Inflammatory macrophage treated with lipopolysaccharide for 1 hour (primary cell): ENCODE measurements around the gene GDPGP1.
"Not testable (repeated sequence)": the region's sequence is repeated elsewhere in the genome, so short reads cannot be mapped to it uniquely, and the experiment has no call there.

Experiments
- DNase-seq, 2 donors: peaks; one replicate each; pipeline ENCODE4 v3.0.0-alpha.2; 2020 to 2022

GDPGP1 gene, protein sequence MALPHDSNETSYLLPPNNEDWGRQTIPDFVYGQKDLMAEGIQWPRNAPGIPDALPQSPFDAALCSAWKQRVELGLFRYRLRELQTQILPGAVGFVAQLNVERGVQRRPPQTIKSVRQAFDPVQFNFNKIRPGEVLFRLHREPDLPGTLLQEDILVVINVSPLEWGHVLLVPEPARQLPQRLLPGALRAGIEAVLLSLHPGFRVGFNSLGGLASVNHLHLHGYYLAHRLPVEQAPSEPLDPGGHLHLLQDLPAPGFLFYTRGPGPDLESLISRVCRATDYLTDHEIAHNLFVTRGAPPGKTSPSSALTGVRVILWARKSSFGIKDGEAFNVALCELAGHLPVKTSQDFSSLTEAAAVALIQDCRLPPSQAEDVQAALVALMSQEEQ

GRCh38 chr15:90234096-90234988 is at the start of gene GDPGP1:
TSS of gene GDPGP1 (plus strand) at chr15:90234209. CDS start at chr15:90240909, 6,700 bp downstream.
- peak in 1 of 2 donors; percentile 38 for DNase-seq

DNA sequence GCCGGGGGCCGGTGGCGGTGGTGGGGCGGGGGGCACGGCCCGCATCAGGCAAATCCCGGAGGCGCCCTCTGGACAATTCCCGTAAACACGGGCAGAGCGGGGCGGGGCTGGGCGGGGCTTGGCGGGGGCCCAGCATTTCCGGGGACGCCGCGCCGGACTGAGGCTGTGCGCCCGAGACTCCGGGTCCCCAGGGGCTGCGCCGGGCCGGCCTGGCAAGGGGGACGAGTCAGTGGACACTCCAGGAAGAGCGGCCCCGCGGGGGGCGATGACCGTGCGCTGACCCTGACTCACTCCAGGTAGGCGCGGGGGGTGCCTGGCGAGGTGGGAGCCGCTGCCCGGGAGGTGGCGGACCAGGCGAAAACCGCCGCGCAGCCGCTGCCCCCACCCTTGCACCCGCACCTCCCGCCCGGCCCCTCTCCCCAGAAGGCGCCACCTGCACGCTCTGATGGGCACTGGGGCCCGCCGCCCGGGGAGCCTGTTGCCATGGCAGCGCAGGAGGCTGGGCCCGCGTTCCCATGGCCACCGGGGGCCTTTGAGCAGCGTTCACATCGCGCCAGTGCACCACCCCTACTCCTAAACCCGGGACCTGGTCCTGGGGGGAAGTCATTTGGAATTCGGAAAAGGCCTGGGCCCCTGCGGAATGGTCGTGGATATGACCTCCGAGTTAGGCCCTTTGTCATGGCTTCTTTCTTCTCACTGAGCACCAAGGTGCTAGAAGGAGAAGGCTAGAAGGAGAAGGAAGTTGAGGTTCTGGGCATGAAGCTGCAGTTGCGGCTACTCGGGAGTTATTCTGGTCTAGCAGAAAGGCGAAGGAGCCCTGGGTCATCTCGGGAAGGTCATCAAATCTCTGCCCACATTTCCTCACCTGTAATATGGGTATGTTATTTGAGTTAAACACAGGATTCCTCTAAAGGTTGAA is 49.0 kb upstream of the GDPGP1 start:
- peak in 1 of 2 donors; percentile 12 for DNase-seq

DNA sequence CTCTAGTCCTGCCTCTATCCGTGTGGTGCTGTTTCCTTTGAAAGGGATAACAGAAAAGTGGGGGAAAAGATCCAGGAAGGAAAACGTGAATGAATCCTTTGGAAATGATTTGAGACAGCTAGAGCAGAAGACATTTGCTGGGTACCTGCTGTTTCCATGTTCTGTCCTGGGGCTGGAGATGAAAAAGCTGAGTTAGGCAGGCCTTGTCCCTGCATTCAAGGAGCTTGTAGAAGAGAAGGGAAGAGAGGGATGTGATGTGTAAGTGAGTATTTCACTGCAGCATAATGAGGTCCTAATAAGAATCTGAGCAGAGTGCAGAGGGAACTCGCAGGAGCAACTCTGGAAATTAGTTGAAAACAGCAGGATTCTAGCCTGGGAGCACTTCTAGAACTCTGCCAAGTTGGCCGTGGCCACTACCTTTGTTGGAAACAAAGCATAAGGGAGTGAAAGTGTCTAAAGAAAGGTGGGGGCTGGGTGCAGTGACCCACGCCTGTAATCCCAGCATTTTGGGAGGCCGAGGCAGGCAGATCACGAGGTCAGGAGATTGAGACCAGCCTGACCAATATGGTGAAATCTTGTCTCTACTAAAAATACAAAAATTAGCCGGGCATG is 46.6 kb upstream of the GDPGP1 start:
- no peak for DNase-seq

GRCh38 chr15:90188065-90188464 is 45.9 kb upstream of the GDPGP1 start:
- not testable (repeated sequence) for DNase-seq

DNA sequence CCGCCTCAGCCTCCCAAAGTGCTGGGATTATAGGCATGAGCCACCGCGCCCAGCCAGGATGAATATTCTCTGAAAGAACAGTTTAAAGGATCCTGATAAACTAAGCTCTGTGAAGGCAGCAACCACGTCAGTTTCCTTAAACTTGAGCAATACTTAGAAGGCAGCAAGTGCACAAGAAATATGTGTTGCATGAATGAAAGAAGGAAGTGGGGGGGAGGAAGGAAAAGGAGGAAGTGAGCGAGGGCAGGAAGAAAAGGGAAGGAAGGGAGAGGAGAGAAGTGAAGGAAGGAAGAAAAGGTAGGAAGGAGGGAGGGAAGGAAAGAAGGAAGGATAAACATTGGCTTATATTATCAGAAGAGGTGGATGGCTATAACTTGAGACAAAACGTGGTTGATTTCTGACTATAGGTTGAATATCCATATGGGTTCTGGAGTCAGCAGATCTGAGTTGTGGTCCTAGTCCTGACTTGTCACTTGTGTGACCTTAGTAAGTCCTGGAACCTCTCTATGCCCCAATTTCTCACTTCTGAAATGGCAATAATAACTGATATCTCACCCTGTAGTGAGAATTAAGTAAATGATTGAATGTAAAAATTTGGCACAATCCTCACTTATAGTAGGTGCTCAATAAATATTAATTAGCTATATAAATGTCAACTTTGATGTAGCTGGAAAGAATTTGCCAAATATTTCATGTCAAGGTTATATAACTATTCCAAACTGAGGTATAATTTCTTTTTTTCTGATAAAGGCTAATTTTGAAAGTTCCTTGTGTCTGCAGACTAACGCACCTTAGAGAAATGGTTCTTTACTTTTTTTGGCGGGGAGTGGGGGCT is 44.9 kb upstream of the GDPGP1 start:
- DNase-seq: peak; percentile 73 to 77

DNA sequence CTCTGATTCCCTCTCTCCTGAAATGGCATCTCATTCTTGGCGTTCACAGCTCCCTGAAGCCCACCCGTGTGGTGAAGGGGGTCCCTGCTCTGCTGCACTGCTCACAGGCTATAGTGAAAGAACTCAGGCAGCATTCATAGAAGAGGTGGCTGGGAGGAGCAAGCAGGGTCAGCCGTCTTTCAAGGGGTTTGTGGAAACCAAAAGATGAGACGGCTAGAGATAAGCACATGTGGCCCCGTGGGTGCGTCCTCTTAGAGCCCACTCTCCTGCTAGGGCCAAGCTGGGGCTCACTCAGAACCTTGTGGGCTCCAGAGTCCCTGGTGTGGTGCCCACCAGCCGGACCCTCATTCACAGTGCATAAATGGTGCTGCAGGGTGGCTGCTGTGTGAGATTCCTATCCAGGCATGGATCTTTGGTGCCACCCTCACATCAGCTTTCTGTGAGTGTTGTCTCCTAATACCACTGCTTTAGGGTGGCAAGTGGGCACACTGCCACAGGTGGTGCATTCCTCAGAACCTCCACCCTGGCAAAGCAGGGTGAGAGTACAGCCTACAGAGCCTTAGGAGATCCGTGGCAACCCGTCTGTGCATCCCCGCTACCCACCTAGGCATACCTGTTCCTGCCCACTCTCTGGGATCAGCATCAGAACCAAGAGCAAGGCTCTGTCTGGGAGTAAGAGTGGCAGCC is 44.1 kb upstream of the GDPGP1 start:
- no peak for DNase-seq

DNA sequence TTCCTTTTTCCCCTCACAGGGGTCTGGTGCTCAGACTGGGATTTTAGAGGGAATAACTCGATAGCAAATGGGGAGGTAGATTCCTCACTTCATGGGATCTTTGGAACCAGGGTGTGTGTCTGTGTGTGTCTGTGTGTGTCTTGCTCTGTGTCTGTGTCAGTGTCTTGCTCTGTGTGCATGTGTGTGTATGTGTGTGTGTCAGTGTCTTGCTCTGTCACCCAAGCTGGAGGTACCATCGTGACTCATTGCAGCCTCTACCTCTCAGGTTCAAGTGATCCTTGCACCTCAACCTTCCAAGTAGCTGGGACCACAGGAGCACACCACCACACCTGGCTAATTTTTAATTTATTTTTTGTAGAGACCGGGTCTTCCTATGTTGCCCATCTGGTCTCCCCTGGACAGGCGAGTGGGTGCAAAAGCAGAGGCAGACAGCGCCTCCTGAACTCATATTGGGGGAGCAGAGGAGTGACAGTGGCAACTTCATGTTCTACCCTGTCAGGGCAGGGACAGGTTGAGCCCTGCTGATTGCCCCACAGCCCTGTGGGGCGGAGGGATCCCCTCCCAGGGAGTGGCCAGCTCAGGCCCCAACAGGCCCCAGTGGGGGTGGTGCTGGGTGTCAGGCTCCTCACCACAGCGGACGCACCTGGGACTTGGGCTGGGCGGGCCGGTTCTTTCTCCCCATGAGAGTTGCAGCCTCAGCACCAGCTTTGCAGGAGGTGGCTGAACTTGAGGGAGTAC is 43.2 kb upstream of the GDPGP1 start:
- no peak for DNase-seq

DNA sequence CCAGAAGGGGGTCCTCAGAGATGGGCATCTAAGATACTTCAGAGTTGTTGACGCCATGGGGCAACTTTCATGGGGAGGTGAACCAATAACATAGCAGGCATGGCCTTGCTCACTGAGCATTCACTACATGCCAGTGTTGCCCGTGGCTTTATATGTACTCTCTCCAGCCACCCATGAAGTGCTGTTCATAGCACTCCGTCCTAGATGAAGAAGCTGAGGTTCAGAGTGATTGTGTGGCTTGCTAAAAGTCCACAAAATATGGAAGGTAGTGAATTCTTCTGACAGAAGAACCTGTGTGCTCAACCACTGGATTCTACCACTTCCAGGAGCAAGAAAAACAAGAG is 42.7 kb upstream of the GDPGP1 start:
- no peak for DNase-seq

- DNase-seq: peak; percentile 18 to 51
Observed at GRCh38 chr15:90191794-90192509, 42.1 kb upstream of the GDPGP1 start.

DNA sequence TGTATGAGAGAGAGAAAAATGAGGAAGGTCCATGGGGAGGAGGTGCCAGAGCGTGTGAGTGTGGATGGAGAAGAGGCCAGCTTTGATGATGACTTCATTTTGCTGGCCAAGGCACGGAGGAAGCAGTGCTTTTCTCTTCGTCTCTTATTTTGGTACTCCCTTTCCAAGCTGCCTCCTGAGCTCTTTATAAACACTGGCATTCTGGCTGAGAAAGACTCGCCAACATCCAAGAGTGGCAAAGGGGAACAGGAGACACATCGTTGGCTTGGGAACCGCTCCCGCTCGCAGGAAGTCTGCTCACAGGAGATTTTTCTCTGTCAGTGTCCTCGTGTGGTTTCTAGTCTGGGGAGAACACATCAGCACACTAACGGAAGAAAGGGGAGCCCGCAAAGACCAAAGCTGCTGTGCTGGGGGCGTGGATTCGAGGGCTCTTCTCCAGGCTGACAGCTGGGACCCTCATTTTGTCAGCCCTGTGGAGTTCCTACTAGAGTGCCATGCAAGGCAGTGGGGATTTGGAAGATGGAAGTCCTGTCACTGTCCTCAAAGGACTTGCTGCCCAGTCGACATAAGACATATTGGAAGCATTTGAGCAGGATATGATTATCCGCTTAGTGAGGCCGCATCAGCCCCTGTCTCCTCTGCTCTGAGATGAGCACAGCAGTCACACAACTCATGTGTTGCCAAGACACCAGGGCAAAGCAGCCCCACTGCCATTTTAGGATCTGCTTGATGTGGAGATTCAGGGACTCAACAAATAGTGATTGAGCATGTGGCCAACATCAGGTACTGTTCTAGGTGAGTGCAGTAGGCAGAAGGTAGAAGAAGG is 40.8 kb upstream of the GDPGP1 start:
- peak; percentile 22 to 28 for DNase-seq

DNA sequence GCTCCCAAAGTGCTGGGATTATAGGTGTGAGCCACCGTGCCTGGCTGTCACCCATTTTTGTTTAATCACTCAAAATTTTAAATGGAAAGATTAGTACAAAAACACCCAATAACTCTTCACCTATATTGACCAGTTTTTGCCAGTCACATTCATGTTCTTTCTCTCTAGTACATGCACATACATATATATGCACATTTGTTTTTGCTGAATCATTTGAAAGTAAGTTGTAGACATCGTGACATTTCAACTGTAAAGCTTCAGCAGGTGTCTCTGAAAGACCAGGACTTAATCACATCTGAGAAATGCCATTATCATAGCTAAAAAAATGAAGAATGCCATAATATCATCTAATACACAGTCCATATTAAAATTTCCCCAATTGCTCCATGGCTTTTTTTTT is 39.4 kb upstream of the GDPGP1 start:
- no peak for DNase-seq

GRCh38 chr15:90200534-90201129 is 33.4 kb upstream of the GDPGP1 start:
- no peak for DNase-seq

- peak; percentile 56 to 72 for DNase-seq
Observed at GRCh38 chr15:90201130-90201943, 32.7 kb upstream of the GDPGP1 start, which contains the start of gene SEMA4B. TSS of gene SEMA4B (plus strand) at chr15:90201330. CDS start at chr15:90201579, 249 bp downstream.

GRCh38 chr15:90201944-90202375 is 32.0 kb upstream of the GDPGP1 start:
- DNase-seq: no peak

- no peak for DNase-seq
Observed at GRCh38 chr15:90202929-90203328, 31.1 kb upstream of the GDPGP1 start.

DNA sequence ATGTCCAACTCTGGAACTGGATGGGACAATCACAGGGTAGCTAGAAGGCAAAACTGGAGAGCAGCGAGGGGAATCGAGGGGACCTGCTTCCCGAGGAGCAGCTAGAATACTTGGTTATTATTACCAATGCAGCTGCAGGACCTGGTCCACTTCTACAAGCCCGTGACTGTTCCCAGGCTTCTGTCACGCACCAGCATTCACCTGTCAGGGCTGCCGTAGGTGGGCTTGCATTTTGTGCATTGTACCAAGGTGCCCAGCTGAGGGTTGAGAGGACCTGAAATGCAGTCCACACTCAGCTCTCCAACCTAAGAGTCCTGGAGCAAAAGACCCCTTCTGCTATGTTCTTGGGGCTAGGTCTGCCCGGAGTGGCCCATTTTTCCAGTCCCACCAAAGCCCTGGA is 30.5 kb upstream of the GDPGP1 start:
- DNase-seq: no peak

DNA sequence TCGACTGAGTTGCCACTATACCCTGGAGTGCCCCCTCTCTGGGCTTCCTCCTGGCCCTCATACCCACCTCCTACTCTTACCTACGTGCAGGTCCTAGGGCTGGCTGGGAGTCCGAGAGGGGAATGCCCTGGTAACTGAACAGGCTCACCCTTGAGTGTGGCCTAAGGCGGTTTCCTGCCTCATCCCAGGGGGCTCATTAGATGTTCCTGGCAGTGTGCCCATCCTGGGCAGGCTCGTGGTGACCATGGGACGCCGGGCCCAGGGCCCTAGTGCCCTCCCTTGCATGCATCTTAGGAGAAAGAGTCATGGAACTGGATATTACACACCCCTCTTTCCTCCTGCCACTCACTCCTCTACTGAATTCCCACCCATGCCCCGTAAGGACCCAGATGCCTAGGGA is 30.1 kb upstream of the GDPGP1 start:
- no peak for DNase-seq
